H9 (cell line): ENCODE data around the gene OMP. TPM values are rescaled to one million over a fixed set of nuclear protein-coding genes. Genes with fewer than 3 reads are reported as not detected.

ENCODE experiments used
- DNase-seq: peaks from one replicate; pipeline ENCODE4 v3.0.0-alpha.2; 2017
- H2AFZ ChIP-seq: one replicate; pipeline ENCODE4 v1.6.1; 2013; ENCODE audit warnings: mild to moderate bottlenecking, low read length, control low read depth, moderate library complexity
- H2AK5ac ChIP-seq: 2 replicates; pipeline ENCODE4 v1.6.1; 2013; ENCODE audit warnings: low read length, control low read depth, mixed read lengths; ENCODE audit not compliant: insufficient read length
- H2BK120ac ChIP-seq: one replicate; pipeline ENCODE4 v1.6.1; 2013; ENCODE audit warnings: low read depth, mild to moderate bottlenecking, low read length, control low read depth, inconsistent platforms; ENCODE audit not compliant: poor library complexity, severe bottlenecking
- H2BK12ac ChIP-seq: 2 replicates; pipeline ENCODE4 v1.6.1; 2013; ENCODE audit warnings: low read length, control low read depth, mixed read lengths, low read depth; ENCODE audit not compliant: insufficient read length
- H2BK15ac ChIP-seq: 2 replicates; pipeline ENCODE4 v1.6.1; 2013; ENCODE audit warnings: low read depth, low read length, control low read depth
- H2BK20ac ChIP-seq: one replicate; pipeline ENCODE4 v1.6.1; 2013; ENCODE audit warnings: low read depth, mild to moderate bottlenecking, low read length, control low read depth, inconsistent platforms; ENCODE audit not compliant: poor library complexity, severe bottlenecking
- H2BK5ac ChIP-seq: 2 replicates; pipeline ENCODE4 v1.6.1; 2013; ENCODE audit warnings: low read length, control low read depth, mixed read lengths; ENCODE audit not compliant: insufficient read length
- H3K14ac ChIP-seq: 2 replicates; pipeline ENCODE4 v1.6.1; 2013; ENCODE audit warnings: low read length, control low read depth; ENCODE audit not compliant: insufficient read depth
- H3K18ac ChIP-seq: 2 replicates; pipeline ENCODE4 v1.6.1; 2013; ENCODE audit warnings: low read depth, mild to moderate bottlenecking, mixed read lengths, low read length, control low read depth; ENCODE audit not compliant: insufficient read length
- H3K23ac ChIP-seq: 2 replicates; pipeline ENCODE4 v1.6.1; 2013; ENCODE audit warnings: low read length, control low read depth, mixed read lengths, low read depth; ENCODE audit not compliant: insufficient read length
- H3K23me2 ChIP-seq: 2 replicates; pipeline ENCODE4 v1.6.1; 2013; ENCODE audit warnings: low read depth, mild to moderate bottlenecking, mixed read lengths, low read length, control low read depth; ENCODE audit not compliant: insufficient read length, poor library complexity, severe bottlenecking
- H3K27ac ChIP-seq: 2 replicates; pipeline ENCODE4 v1.5.1; 2013; ENCODE audit warnings: low read length, control low read depth, mixed read lengths, low read depth; ENCODE audit not compliant: insufficient read length
- H3K27me3 ChIP-seq: 2 replicates; pipeline ENCODE4 v1.6.1; 2013; ENCODE audit warnings: low read length, control low read depth, inconsistent platforms; ENCODE audit not compliant: insufficient read depth
- H3K4ac ChIP-seq: 2 replicates; pipeline ENCODE4 v1.6.1; 2013; ENCODE audit warnings: low read depth, mild to moderate bottlenecking, control low read depth, inconsistent platforms, low read length, moderate library complexity
- H3K4me1 ChIP-seq: 2 replicates; pipeline ENCODE4 v1.6.1; 2013; ENCODE audit warnings: low read length, control low read depth, inconsistent platforms; ENCODE audit not compliant: insufficient read depth
- H3K4me2 ChIP-seq: 2 replicates; pipeline ENCODE4 v1.6.1; 2013; ENCODE audit warnings: low read length, control low read depth, mixed read lengths; ENCODE audit not compliant: insufficient read length, insufficient read depth
- H3K56ac ChIP-seq: 2 replicates; pipeline ENCODE4 v1.6.1; 2013; ENCODE audit warnings: low read depth, mild to moderate bottlenecking, mixed read lengths, low read length, control low read depth; ENCODE audit not compliant: insufficient read length
- H3K79me1 ChIP-seq: 2 replicates; pipeline ENCODE4 v1.6.1; 2013; ENCODE audit warnings: low read depth, mild to moderate bottlenecking, moderate library complexity, low read length, control low read depth, inconsistent platforms; ENCODE audit not compliant: insufficient read depth, poor library complexity, severe bottlenecking
- H3K79me2 ChIP-seq: 2 replicates; pipeline ENCODE4 v1.6.1; 2013; ENCODE audit warnings: low read length, control low read depth, inconsistent platforms; ENCODE audit not compliant: insufficient read depth
- H3K9ac ChIP-seq: 2 replicates; pipeline ENCODE4 v1.6.1; 2013; ENCODE audit warnings: low read length, control low read depth, mixed read lengths; ENCODE audit not compliant: insufficient read length; ENCODE audit errors: extremely low read depth
- H3K9me3 ChIP-seq: one replicate; pipeline ENCODE4 v1.6.1; 2013; ENCODE audit warnings: low read depth, low read length, inconsistent platforms; ENCODE audit not compliant: control insufficient read depth
- H3T11ph ChIP-seq: one replicate; pipeline ENCODE4 v1.6.1; 2013; ENCODE audit warnings: mild to moderate bottlenecking, low read length, control low read depth, inconsistent platforms
- H4K20me1 ChIP-seq: one replicate; pipeline ENCODE4 v1.6.1; 2013; ENCODE audit not compliant: control insufficient read depth, insufficient read length, insufficient read depth
- H4K5ac ChIP-seq: 2 replicates; pipeline ENCODE4 v1.6.1; 2013; ENCODE audit warnings: low read depth, mild to moderate bottlenecking, mixed read lengths, low read length, control low read depth; ENCODE audit not compliant: insufficient read length
- H4K8ac ChIP-seq: replicated peaks from 2 replicates; pipeline ENCODE4 v1.6.1; 2013; ENCODE audit warnings: low read length, control low read depth, mixed read lengths, low read depth; ENCODE audit not compliant: insufficient read length
- H4K91ac ChIP-seq: 2 replicates; pipeline ENCODE4 v1.6.1; 2013; ENCODE audit warnings: low read depth, mild to moderate bottlenecking, moderate library complexity, mixed read lengths, low read length, control low read depth; ENCODE audit not compliant: insufficient read length
- H3K27ac Mint-ChIP-seq, 3 experiments: 2 replicates in 2 of 3; 3 replicates in 1 of 3; pipeline ENCODE4 v1.8.0; 2020 to 2021; ENCODE audit warnings: mixed read lengths in 3 of 3, mild to moderate bottlenecking in 1 of 3, moderate library complexity in 1 of 3
- H3K27me3 Mint-ChIP-seq: 2 replicates; pipeline ENCODE4 v1.8.0; 2021; ENCODE audit warnings: low read depth, mild to moderate bottlenecking, moderate library complexity, mixed read lengths
- H3K36me3 Mint-ChIP-seq, 3 experiments: 2 replicates in 2 of 3; 3 replicates in 1 of 3; pipeline ENCODE4 v1.8.0; 2020 to 2021; ENCODE audit warnings: low read depth in 3 of 3, mixed read lengths in 3 of 3; ENCODE audit not compliant: insufficient read depth in 1 of 3
- H3K4me1 Mint-ChIP-seq, 2 experiments: 2 replicates each; pipeline ENCODE4 v1.8.0; 2020; ENCODE audit warnings: mixed read lengths in 2 of 2
- H3K4me3 Mint-ChIP-seq, 2 experiments: 2 replicates in 1 of 2; 3 replicates in 1 of 2; pipeline ENCODE4 v1.8.0; 2020 to 2021; ENCODE audit warnings: mild to moderate bottlenecking in 2 of 2, mixed read lengths in 2 of 2, moderate library complexity in 1 of 2
- H3K9me3 Mint-ChIP-seq, 2 experiments: 2 replicates in 1 of 2; 3 replicates in 1 of 2; pipeline ENCODE4 v1.8.0; 2020; ENCODE audit warnings: mild to moderate bottlenecking in 2 of 2, mixed read lengths in 2 of 2, moderate library complexity in 1 of 2
- WGBS: extraction: QIAGEN DNeasy Blood & Tissue Kit; methylation state at CpG from one replicate; pipeline ENCODE4 v1.1.7; 2013; ENCODE audit warnings: missing lambda C conversion rate, low lambda C conversion rate, mixed read lengths; ENCODE audit not compliant: insufficient read length; ENCODE audit errors: extremely low coverage; 5-methylcytosine and 5-hydroxymethylcytosine counted together
- total RNA-seq: library from RNA; stranded (reverse); gene quantifications from 2 replicates; pipeline ENCODE4 v1.2.1, GENCODE V29; 2021
- TF ChIP-seq, protein P1 (sequence below): fragments of 200-600 bp; sonication (generic); conservative IDR thresholded peaks from 3 replicates; pipeline ENCODE4 v1.8.0; 2021; ENCODE audit warnings: antibody characterized with exemption, mild to moderate bottlenecking

OMP gene
- total RNA-seq, 1 experiment from 2014 or later: not detected

DNA sequence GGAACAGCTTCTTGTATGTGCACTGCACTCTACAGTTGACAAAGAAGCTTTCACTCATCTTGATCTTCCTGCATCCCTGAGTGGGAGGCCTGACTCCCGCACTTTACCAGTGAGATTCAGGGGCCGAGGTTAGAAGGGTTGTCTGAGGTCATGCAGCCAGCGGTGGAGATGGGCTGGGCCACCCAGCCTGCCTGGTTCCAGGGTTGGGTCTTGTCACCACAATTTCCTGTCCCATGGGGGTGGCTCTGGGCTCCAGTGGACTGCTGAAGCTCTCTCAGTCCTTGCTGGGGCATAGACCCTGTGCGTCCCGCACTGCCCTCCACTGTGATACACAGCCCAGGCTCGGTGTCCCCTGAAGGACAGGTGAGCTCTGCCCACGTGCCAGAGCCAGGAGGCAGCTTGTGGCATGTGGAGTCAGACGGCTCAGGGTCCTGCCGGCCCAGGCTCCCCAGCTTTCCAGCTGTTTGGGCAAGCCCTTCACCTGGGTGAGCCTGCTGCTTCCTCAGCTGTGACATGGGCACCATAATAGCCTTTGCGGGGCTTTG, 18.5 kb downstream of the OMP start:
- H3K23me2 ChIP-seq: no peaks in the 10 kb centered on the region
- WGBS: no CpG with 5 or more reads among the region's 10 CpGs
- no peak overlapping the region for H3T11ph ChIP-seq
- H4K5ac ChIP-seq: no peak overlapping the region
- H3K4me1 ChIP-seq: no peaks in the 10 kb centered on the region
- H3K9ac ChIP-seq: no peak overlapping the region
- H3K27ac ChIP-seq: no peak overlapping the region
- no peak overlapping the region for H3K4ac ChIP-seq
- no peak overlapping the region for H3K14ac ChIP-seq
- peaks cover 3 to 10% (median 6%) of the 10 kb centered on the region in 3 experiments; a peak in 6 of 7 replicates for H3K36me3 Mint-ChIP-seq
- peaks cover 0 to 1% of the 10 kb centered on the region in 2 experiments; a peak in 2 of 4 replicates for H3K4me1 Mint-ChIP-seq
- H3K27me3 ChIP-seq: no peaks in the 10 kb centered on the region
- no peak overlapping the region for H2BK5ac ChIP-seq
- H3K23ac ChIP-seq: no peak overlapping the region
- H4K91ac ChIP-seq: no peak overlapping the region
- no peak overlapping the region for H2AK5ac ChIP-seq
- no peak overlapping the region for H3K18ac ChIP-seq
- no peak overlapping the region for H3K27ac Mint-ChIP-seq
- DNase-seq: no peak
- no peak overlapping the region for H2BK15ac ChIP-seq
- H2AFZ ChIP-seq: no peak overlapping the region
- no peaks in the 10 kb centered on the region for H3K79me2 ChIP-seq
- H4K20me1 ChIP-seq: no peaks in the 10 kb centered on the region
- H2BK20ac ChIP-seq: no peak overlapping the region
- H3K56ac ChIP-seq: no peak overlapping the region
- no peak overlapping the region for H4K8ac ChIP-seq
- H3K79me1 ChIP-seq: no peaks in the 10 kb centered on the region
- H2BK12ac ChIP-seq: no peak overlapping the region
- TF ChIP-seq, protein P1, sequence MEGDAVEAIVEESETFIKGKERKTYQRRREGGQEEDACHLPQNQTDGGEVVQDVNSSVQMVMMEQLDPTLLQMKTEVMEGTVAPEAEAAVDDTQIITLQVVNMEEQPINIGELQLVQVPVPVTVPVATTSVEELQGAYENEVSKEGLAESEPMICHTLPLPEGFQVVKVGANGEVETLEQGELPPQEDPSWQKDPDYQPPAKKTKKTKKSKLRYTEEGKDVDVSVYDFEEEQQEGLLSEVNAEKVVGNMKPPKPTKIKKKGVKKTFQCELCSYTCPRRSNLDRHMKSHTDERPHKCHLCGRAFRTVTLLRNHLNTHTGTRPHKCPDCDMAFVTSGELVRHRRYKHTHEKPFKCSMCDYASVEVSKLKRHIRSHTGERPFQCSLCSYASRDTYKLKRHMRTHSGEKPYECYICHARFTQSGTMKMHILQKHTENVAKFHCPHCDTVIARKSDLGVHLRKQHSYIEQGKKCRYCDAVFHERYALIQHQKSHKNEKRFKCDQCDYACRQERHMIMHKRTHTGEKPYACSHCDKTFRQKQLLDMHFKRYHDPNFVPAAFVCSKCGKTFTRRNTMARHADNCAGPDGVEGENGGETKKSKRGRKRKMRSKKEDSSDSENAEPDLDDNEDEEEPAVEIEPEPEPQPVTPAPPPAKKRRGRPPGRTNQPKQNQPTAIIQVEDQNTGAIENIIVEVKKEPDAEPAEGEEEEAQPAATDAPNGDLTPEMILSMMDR: no peak
- H2BK120ac ChIP-seq: no peak overlapping the region
- no peak overlapping the region for H3K4me3 Mint-ChIP-seq
- no peaks in the 10 kb centered on the region for H3K9me3 ChIP-seq
- H3K27me3 Mint-ChIP-seq: no peaks in the 10 kb centered on the region
- no peaks in the 10 kb centered on the region for H3K9me3 Mint-ChIP-seq
- no peak overlapping the region for H3K4me2 ChIP-seq
